CD4-positive, alpha-beta T cell treated with Interferon gamma for 1 hour (primary cell): Measurements from ENCODE around the gene FAM180B.
"Not testable (repeated sequence)": the region's sequence is repeated elsewhere in the genome, so short reads cannot be mapped to it uniquely, and the experiment has no call there.

Source experiments
- DNase-seq: peaks from one replicate; pipeline ENCODE4 v3.0.0-alpha.2; 2020

The FAM180B gene, protein sequence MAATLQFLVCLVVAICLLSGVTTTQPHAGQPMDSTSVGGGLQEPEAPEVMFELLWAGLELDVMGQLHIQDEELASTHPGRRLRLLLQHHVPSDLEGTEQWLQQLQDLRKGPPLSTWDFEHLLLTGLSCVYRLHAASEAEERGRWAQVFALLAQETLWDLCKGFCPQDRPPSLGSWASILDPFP

DNA sequence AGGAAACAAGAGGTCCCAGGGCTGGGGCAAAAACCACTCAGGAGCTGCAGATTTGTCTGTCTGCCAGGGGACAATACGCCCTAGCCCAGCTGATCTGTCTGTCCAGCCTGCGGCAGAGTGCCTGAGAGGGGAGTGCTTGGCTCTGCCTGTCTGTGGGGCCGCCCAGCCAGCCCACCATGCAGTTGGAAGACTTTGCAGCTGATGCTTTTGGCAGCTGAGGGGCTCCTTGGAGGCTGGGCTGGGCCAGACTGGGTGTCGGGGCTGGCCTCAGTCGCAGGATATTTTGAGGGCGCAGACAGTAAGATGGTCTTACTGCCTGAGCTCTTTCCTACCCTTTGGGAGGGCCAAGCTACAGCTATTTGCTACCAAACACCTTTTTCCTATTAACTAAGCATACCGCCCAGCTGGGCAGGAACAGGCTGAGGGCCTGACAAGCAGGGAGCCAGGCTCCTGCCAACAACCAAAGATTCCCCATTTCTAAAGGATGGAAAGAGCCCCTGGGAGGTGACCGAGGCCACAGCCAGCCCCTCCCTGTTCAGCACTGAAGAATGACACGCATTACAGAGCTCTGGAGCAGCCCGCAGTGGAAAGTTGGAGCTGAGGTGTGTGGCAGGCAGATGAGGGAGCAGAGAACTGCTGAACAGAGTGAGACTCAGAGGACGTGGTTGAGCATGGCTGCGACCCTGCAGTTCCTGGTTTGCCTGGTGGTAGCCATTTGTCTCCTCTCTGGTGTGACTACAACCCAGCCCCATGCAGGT is at the start of gene FAM180B:
Gene FAM180B (plus strand): TSS at position 581 of the 758 bp plus-strand sequence. CDS start 91 bp downstream, at position 672.
- DNase-seq: no peak

DNA sequence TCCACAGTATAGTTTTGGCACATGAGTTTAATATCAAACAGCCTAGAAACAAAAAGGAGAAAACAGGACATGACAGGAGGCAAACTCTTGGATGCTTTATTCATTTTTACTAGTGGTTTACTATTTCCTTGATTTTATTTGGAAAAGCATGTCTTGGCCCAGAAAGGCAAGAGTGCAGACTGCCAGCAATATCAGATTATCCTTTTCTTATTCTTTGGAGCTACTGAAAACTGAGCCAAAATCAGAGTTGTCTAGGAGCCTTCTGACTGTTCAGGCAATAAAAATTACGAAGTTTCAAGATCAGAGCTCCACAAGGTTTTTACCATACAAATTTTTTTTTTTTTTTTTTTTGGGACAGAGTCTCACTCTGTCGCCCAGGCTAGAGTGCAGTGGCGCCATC is 49.6 kb upstream of the FAM180B start:
- DNase-seq: no peak

DNA sequence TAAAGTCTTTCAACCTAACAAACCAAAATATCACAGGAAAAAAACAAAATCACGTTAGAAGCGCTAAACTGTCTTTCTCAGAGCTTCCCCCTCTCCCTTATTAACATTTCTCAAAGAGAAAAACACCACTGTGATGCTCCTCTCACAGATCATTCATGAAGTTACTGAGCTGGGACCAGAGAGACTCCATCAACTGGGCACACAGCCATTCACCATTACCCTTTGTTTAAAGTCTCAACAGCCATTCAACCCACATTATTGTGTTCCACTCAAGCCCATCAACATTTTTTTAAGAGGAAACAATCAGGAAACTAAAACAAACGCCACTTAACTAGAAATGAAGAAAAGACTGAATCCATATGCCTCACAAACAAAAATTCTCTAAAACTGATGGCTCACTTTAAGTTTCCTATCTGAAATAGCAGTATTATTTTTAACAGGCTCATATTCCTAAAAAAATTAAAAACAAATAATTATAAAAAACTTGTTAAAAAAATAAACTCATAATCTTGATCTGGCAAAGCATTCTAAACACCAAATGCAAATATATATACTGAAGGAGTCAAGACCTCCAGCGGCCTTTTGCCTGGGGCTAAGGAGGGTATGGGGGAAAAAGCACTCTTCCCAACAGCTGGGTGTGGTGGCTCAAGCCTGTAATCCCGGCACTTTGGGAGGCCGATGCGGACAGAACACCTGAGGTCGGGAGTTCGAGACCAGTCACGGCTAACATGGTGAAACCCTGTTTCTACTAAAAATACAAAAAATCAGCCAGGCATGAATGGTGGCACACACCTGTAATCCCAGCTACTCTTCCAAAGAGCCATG is 47.5 kb upstream of the FAM180B start:
- DNase-seq: no peak

DNA sequence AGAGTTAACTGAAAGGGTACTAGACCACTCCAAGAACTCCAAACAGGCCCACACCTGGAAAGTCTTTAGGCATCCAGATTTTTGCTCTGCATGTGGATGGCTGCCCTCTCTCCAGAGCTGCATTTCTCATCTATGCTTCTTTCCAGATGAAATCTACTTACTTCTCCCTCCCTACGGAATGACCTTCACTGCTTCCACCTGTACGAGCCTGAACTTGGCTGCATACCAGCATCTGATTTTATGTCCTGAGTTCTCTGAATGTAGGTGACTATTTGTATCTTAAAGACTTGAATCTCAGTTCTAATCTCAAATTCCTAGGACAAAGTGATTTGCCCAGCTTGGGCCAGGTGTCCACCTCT is 46.8 kb upstream of the FAM180B start:
- DNase-seq: no peak

DNA sequence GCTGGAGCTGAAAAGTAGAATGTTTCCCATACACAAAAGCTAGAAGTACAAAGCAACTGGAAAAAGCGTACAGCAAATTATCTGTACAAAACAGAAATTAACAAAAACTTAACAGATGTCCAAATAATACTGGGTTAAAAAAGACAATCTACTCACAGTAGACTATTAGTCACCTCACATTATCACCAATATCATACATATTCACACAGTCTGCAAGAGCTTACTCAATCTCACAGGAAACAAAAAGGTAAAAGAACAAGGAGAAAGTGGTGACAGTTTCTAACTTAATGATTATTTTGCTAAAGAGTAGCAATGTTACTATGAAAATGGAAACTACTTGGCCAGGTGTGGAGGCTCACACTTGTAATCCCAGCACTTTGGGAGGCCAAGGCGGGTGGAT is 45.4 kb upstream of the FAM180B start:
- DNase-seq: no peak

DNA sequence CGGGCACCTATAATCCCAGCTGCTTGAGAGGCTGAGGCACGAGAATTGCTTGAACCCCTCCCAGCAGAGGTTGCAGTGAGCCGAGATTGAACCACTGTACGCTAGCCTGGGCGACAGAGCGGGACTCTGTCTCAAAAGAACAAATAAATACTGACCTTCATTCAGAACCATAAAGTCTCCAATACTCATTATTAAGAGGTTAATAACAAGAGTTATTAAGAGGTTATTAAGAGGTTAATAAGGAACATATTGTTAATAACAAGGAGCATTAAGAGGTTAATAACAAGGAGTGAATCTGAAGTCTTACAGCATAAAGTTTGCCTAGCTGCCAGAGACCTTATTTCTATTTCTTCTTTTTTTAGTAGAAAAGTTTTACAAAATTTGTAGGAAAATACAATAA is 41.2 kb upstream of the FAM180B start:
- DNase-seq: no peak

DNA sequence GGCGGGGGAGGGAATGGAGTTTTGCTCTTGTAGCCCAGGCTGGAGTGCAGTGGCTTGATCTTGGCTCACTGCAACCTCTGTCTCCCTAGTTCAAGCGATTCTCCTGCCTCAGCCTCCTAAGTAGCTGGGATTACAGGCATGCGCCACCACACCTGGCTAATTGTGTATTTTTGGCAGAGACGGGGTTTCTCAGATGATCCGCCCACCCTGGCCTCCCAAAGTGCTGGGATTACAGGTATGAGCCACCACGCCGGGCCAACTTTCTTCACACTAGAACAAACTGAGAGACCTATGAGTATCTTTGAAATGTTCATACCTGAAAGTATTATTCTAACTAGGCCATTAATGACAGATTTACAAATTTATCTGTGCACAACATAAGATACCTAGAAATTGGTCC is 40.2 kb upstream of the FAM180B start:
- not testable (repeated sequence) for DNase-seq

DNA sequence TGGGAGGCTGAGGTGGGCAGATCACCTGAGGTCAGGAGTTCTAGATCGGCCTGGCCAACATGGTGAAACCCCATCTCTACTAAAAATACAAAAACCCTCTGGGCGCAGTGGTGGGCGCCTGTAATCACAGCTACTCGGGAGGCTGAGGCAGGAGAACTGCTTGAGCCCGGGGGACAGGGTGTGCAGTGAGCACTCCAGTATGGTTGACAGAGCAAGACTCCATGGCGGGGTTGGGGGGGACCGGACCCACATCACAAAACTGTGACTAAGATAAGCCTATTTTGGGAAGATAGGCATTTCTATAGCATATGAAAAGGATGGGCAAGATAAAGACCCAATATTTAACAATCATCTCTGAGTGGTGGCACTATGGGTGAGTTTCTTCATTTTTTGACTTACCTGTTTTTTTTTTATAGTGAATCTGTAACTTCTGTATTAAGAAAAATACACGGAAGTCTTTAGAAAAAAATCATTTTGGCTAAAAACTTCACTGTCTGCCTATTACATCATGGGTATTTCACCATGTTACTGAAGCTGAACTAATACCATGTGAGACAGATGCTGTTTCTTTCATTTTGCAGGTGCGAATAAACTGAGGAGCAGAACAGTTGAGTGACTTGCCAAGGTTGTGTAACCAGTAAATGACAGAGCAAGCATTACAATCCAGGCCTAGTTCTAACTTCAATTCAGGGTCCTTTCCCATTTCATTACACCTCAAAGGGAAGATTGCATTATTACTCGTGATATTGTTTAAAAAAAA is 36.0 kb upstream of the FAM180B start:
- no peak for DNase-seq

DNA sequence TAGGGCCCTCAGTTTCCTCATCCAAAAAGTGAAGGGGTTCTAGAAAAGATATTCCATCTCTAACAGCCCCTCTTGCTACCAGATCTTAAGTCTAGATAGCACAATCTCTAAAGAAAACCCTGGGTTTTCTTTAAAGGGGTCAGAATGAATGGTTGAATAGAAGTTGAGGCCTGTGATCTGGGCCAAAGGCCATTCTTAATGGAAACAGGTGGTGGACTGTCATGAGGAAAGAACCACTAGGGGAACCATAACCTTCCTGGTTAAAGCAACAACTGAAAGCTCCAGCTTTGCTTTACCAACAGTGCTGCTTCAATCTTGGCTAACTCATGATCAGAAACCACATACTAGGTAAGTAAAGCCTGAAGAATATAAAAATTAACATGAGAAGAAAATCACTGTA is 35.4 kb upstream of the FAM180B start:
- no peak for DNase-seq

DNA sequence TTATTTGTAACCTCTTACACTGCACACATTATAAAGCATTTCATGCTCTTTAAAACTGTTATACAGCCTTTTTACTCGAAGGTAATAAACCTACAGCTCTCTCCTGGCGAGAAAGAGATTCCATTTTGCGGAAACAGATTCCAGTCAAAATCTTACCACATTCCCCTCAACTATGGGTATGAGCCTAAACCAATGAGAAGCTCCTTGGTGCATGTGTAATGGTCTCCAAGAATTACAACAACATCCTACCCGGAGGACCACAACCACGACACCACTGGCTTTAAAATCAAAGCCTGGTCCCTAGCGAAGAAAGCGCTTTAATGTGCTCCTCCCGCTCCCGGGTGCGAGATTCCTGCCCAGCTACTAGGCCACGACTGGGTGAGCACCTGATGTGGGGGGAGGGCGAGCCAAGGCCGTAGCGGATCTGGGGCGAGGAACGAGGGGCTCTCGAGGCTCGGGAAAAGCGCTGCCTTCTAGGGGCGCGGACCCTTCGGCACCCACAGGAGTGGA is 34.4 kb upstream of the FAM180B start:
- no peak for DNase-seq

DNA sequence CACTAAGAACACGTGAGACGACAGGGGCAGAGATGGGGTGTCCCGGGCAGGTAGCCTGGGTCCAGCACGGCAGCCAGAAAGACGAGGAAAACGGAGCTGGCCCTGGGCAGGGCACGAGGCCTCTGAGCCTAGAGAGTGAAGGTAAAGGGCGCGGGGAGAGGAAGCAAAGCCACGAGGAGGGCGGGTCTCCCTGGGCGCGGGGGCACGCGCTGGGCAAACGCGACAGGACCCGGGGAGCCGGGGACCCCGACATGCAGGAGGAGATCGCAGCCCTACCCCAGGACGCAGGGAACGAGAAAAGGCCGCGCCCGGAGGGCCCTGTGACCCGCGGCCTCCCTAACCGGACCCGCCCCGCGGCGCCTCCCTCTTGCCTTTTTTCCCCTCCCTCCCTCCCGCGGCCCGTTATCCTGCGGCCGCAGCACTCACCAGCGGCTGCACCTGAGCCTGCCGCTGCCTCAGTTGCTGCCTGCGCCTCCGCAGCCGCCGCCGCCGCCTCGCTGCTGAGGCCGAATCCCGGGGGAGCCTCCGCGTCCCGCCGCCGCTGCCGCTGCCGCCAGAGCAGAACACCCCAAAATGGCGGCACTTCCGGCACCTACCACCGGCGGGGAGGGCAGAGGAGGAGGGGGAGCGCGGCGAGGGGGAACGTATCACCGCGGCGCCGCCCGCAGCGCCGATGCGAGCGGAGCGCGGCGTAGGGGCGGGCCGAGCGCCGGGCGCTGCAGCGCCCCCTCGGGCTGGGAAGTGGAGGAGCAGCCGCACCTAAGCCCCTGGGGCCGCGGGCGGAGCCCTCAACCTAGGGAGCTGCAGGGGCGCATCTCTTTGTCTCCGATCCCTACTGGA is 33.7 kb upstream of the FAM180B start, which contains the start of gene CELF1:
Gene CELF1 (minus strand): TSS at position 567 of the 840 bp plus-strand sequence. CDS start 53,609 bp downstream, outside the sequence.
- peak; percentile 90 for DNase-seq

DNA sequence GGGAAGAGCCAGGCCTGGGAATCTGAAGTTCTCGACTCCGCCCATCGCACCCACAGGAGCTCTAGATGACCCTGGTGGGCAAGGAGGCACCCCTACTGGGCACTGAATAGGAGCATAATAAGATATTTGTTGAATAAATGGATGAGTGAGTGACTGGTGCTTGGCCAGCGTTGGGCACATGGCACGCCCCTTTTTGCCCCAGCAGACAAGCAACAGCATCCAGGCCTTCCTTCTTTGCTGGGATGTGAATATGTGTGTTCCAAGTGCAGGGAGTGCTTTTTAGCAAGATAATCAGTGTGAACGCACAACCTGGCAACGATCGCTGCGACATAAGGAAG is 33.1 kb upstream of the FAM180B start:
- no peak for DNase-seq

DNA sequence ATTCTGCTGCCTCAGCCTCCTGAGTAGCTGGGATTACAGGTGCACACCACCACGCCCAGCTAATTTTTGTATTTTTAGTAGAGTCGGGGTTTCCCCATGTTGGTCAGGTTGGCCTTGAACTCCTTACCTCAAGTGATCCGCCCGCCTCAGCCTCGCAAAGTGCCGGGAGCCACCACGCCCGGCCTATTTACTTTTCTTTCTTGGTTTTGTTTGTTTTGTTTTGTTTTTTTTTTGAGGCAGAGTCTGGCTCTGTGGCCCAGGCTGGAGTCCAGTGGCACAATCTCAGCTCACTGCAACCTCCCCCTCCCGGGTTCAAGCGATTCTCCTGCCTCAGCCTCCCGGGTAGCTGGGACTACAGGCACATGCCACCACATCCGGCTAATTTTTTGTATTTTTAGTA is 29.5 kb upstream of the FAM180B start:
- not testable (repeated sequence) for DNase-seq

DNA sequence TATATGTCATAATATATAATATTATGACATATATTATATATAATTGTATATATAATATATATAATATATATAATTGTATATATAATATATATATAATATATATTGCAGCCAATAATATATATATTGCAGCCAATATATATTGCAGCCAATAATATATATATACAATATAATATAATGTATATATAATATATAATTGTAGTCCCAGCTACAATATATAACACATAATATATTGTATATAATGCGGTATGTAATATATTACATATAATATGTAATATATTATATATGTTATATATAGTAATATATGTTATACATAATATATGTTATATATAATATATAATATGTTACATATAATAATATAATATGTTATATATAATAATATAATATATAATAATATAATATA is 27.8 kb upstream of the FAM180B start:
- DNase-seq: no peak

DNA sequence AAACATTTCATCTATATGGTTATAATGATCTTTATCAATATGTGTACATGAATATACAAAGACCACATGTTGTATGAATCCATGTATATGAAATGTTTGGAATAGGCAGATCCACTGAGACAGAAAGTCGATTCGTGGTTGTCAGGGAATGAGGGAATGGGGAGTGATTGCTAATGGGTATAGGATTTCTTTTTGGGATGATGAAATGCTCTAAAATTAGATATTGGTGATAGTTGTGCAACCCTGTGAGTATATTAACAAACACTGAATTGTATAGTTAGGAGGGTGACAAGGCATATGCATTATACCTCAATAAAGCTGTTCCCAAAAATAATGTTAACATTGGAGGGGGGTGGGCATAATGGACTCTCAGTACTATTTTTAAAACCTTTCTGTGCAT is 26.1 kb upstream of the FAM180B start:
- DNase-seq: no peak

DNA sequence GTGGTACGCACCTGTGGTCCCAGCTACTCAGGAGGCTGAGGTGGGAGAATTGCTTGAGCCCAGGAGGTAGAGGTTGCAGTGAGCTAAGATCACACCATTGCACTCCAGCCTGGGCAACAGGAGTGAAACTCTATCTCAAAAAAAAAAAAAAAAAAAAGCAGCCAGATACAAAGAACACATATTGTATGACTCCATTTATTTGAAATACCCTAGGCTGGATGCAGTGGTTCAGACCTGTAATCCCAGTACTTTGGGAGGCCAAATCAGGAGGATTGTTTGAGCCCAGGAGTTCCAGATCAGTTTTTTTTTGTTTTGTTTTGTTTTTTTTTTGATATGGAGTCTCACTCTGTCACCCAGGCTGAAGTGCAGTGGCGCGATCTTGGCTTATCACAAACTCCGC is 24.1 kb upstream of the FAM180B start:
- not testable (repeated sequence) for DNase-seq

DNA sequence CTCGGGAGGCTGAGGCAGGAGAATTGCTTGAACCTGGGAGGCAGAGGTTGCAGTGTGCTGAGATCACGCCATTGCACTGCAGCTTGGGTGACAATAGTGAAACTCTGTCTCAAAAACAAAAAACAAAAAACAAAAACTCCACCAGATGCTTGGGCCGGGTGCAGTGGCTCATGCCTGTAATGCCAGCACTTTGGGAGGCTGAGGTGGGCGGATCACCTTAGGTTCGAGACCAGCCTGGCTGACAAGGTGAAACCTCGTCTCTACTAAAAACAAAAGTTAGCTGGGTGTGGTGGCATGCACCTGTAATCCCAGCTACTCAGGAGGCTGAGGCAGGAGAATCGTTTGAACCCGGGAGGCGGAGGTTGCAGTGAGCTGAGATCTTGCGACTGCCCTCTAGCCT is 22.1 kb upstream of the FAM180B start:
- not testable (repeated sequence) for DNase-seq

DNA sequence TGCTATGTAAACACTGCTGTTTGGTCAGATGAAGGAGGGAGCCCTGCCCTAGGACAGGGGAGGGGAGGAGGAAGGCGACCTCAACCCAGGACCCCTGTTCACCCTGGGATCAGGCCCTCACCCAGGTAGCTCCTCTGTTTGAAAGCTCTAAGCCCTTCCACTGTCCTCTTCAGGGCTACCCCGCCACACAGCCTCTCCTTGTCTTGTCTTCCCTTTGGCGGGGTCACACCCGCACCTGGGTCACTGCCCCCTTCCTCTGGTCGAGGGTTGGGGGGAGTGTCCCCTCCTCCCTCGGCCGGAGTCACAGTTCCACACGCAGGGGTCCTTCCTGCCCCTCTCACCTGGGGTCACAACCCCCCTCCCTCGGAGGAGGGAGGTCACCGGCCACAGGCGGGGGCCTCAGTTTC is 21.5 kb upstream of the FAM180B start:
- DNase-seq: no peak

DNA sequence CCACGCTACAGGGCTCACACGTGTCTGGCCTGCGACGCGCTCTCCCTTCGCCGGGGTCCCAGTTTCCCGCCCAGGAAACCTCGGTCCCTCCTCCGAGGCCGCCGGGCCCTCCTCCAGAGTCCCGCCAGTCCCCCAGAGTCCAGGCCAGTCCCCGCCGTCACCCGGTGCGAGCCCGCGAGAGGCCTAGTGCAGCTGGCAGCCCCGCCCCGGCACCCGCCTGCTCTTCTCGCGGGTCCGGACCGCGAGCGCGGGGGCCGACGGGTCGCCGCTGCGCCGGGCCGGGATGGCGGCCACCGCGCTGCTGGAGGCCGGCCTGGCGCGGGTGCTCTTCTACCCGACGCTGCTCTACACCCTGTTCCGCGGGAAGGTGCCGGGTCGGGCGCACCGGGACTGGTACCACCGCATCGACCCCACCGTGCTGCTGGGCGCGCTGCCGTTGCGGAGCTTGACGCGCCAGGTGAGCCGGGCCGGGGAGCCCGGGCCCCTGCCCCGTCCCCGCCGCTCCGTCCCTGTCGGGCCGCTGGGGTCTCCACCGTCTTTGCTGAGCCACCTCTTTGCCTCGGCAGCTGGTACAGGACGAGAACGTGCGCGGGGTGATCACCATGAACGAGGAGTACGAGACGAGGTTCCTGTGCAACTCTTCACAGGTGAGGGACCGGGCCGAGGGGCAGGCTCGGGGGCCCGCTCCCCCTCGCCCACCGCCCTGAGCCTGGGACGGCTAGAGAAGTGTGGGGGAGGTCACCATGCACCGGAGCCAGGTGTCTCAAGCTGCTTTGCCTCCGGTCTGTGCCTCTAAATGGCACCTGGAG is 20.9 kb upstream of the FAM180B start, which contains the start of gene PTPMT1:
Gene PTPMT1 (plus strand): TSS at position 260 of the 809 bp plus-strand sequence. CDS start 24 bp downstream, at position 284.
- DNase-seq: peak; percentile 63

DNA sequence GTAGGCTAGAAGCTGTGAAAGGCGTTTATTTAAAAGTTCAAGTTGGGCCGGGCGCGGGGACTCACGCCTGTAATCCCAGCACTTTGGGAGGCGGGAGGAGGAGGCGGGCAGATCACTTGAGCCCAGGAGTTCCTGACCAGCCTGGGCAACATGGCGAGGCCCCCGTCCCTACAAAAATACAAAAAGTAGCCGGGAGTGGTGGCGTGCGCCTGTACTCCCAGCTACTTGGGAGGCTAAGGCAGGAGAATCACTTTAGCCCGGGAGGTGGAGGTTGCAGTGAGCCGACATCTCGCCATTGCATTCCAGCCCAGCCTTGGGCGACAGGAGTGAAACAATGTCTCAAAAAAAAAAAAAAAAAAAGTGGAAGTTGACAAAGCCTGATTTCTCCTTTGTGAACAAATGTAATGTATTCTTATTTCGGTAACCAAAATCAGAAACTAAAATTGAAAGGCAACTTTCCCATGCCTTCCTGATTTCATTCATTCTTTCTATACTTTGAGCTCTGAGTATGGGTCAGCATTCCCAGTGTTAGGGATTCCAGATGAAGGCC is 20.3 kb upstream of the FAM180B start:
- DNase-seq: no peak

DNA sequence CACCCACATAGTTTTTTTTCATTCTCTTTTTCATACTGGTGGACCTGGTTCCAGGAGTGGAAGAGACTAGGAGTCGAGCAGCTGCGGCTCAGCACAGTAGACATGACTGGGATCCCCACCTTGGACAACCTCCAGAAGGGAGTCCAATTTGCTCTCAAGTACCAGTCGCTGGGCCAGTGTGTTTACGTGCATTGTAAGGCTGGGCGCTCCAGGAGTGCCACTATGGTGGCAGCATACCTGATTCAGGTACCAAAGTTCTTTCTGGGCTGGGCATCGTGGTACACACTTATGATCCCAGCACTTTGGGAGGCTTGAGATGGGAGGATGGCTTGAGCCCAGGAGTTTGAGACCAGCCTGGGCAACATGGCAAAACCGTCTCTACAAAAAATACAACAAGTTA is 16.8 kb upstream of the FAM180B start:
- DNase-seq: no peak
